Panc1 (cell line): ENCODE measurements around the gene GNG7. TPM values are rescaled to one million over a fixed set of nuclear protein-coding genes. Genes with fewer than 3 reads are reported as not detected.
"Not testable (repeated sequence)": the region's sequence is repeated elsewhere in the genome, so short reads cannot be mapped to it uniquely, and the experiment has no call there.

Experiments used
- ATAC-seq: fragments of 200-7000 bp; cut with Tn5 transposase; 2 replicates; pipeline ENCODE4 v1.9.1; 2020; ENCODE audit warnings: mild to moderate bottlenecking, moderate library complexity
- BruUV-seq: library from RNA; stranded (reverse); fragments of 400-500 nt; replicated peaks from 2 replicates; lab custom pipeline; 2021; lab: Mats Ljungman, UMichigan
- CTCF ChIA-PET: fragments of 300-600 bp; sonication (Branson Sonifier 250); formaldehyde crosslinking; loops from one replicate; lab custom pipeline; 2022; ENCODE audit warnings: antibody characterized with exemption; lab: Charles Lee
- POLR2A ChIA-PET: fragments of 300-600 bp; sonication (Branson Sonifier 250); formaldehyde crosslinking; loops from one replicate; lab custom pipeline; 2022; ENCODE audit warnings: antibody characterized with exemption; lab: Charles Lee
- DNase-seq: peaks from one replicate; pipeline ENCODE4 v3.0.0-alpha.2; 2010; ENCODE audit warnings: low read depth, low spot score
- H3K27ac ChIP-seq: 2 replicates; pipeline ENCODE4 v1.5.1; 2011; ENCODE audit warnings: mild to moderate bottlenecking, low read length, inconsistent platforms
- H3K27me3 ChIP-seq: fragments of 200-500 bp; sonication (Bioruptor generic); 2 replicates; pipeline ENCODE4 v1.6.0; 2014; ENCODE audit warnings: low read length, inconsistent platforms; ENCODE audit not compliant: control insufficient read depth, insufficient read depth
- H3K36me3 ChIP-seq: fragments of 200-500 bp; sonication (Bioruptor generic); 2 replicates; pipeline ENCODE4 v1.5.1; 2014; ENCODE audit warnings: inconsistent platforms, mild to moderate bottlenecking, low read length, moderate library complexity; ENCODE audit not compliant: control insufficient read depth, insufficient read depth
- H3K4me1 ChIP-seq: 2 replicates; pipeline ENCODE4 v1.5.1; 2011; ENCODE audit warnings: inconsistent platforms, mild to moderate bottlenecking, low read length, moderate library complexity; ENCODE audit not compliant: control insufficient read depth, insufficient read depth
- H3K4me3 ChIP-seq, 2 experiments: 2 replicates each; pipeline ENCODE4 v1.5.1; 2011 to 2012; ENCODE audit warnings: low read depth in 2 of 2, low read length in 2 of 2, mild to moderate bottlenecking in 2 of 2, inconsistent platforms in 1 of 2, moderate library complexity in 1 of 2
- H3K9me3 ChIP-seq: fragments of 200-500 bp; sonication (Bioruptor generic); 2 replicates; pipeline ENCODE4 v1.5.1; 2014; ENCODE audit warnings: low read depth, mild to moderate bottlenecking, inconsistent platforms, low read length, moderate library complexity; ENCODE audit not compliant: control insufficient read depth, insufficient read depth
- CTCF ChIP-seq: fragments of 450-650 bp; IDR thresholded peaks from 2 replicates; pipeline ENCODE4 v1.5.1; 2017; ENCODE audit warnings: mild to moderate bottlenecking
- POLR2AphosphoS5 ChIP-seq: IDR thresholded peaks from 2 replicates; pipeline ENCODE4 v1.6.1; 2012; ENCODE audit warnings: mild to moderate bottlenecking, low read depth, low read length, moderate library complexity
- REST ChIP-seq, 2 experiments: IDR thresholded peaks; 2 replicates each; pipeline ENCODE4 v1.6.1; 2011 to 2012; ENCODE audit warnings: low read depth in 2 of 2, control low read depth in 1 of 2, low read length in 1 of 2, mild to moderate bottlenecking in 1 of 2, moderate library complexity in 1 of 2; ENCODE audit not compliant: insufficient read depth in 1 of 2
- SIN3A ChIP-seq: IDR thresholded peaks from 2 replicates; pipeline ENCODE4 v1.6.1; 2012; ENCODE audit warnings: low read depth, mild to moderate bottlenecking, low read length, moderate library complexity, borderline replicate concordance; ENCODE audit not compliant: insufficient read depth
- TCF7L2 ChIP-seq: IDR thresholded peaks from 2 replicates; pipeline ENCODE4 v1.6.1; 2011; ENCODE audit warnings: mild to moderate bottlenecking, low read depth, low read length, inconsistent platforms
- in situ Hi-C: cut with HindIII; loops from 2 replicates; pipeline ENCODE4 v1.10.0; 2016; ENCODE audit warnings: low sequenced_read_pairs, low pct_unique_long_range_greater_than_20kb
- intact Hi-C: fragments of 100-400 bp; cut with micrococcal nuclease; formaldehyde crosslinking; loops from one replicate; pipeline ENCODE4 v1.10.0; 2022; ENCODE audit not compliant: unreplicated experiment
- total RNA-seq: library from RNA; stranded (reverse); gene quantifications from one replicate; pipeline ENCODE4 v1.2.1, GENCODE V29; 2021; ENCODE audit not compliant: unreplicated experiment

The GNG7 gene
- total RNA-seq, 1 experiment from 2014 or later: 0.74 TPM

GRCh38 chr19:2713170-2713569 lies 10.7 kb upstream of the GNG7 start:
- in situ Hi-C loops: not testable (repeated sequence)

GRCh38 chr19:2711875-2712205 lies 9.3 kb upstream of the GNG7 start:
- CTCF ChIA-PET: no interaction called here
- Histone ChIP-seq H3K27ac (no peak overlapping the region), H3K27me3 (no peaks in the 10 kb centered on the region), H3K9me3 (no peaks in the 10 kb centered on the region), H3K4me1 (no peaks in the 10 kb centered on the region), H3K36me3 (no peaks in the 10 kb centered on the region), H3K4me3 (no peak overlapping the region)
- BruUV-seq: no TSS peak
- in situ Hi-C loops (no loop called here), intact Hi-C loops (no loop called here)
- TF ChIP-seq CTCF (no peak), SIN3A (no peak), REST (IDR thresholded peaks at IDR 0.05; ENCODE audit: insufficient read depth in 1 of 2, low read depth in 2 of 2, low read length in 1 of 2) (no peak), TCF7L2 (no peak), POLR2AphosphoS5 (no peak)
- POLR2A ChIA-PET: no interaction called here
- ATAC-seq (no peak), DNase-seq (no peak)

More at GRCh38 chr19:2713170-2713569, 10.7 kb upstream of the GNG7 start:
- H3K4me1 ChIP-seq, DNase-seq, ATAC-seq, intact Hi-C loops, H3K9me3 ChIP-seq, CTCF ChIA-PET, H3K4me3 ChIP-seq, POLR2A ChIA-PET, H3K27me3 ChIP-seq, BruUV-seq, H3K36me3 ChIP-seq, H3K27ac ChIP-seq: not testable (repeated sequence)

GRCh38 chr19:2711172-2711874 lies 8.8 kb upstream of the GNG7 start:
- TF ChIP-seq SIN3A: no peak
- no peak for TF ChIP-seq TCF7L2
- TF ChIP-seq REST (IDR thresholded peaks at IDR 0.05; ENCODE audit: insufficient read depth in 1 of 2, low read depth in 2 of 2, low read length in 1 of 2): no peak
- TF ChIP-seq CTCF: no peak
- no peak for TF ChIP-seq POLR2AphosphoS5
- in situ Hi-C loops (no loop called here), intact Hi-C loops (no loop called here)
- no peak; the same call in 1 of the 2 replicates for ATAC-seq
- no peaks in the 10 kb centered on the region for H3K36me3 ChIP-seq
- no peaks in the 10 kb centered on the region for H3K4me1 ChIP-seq
- ChIA-PET CTCF (interaction anchor here (0.7 kb wide), 1 partner anchor 12 kb away, joined by 5 read pairs; no protein-coding TSS in a partner anchor), POLR2A (interaction anchor here (0.5 kb wide), 1 partner anchor 153 kb away, joined by 5 read pairs; no protein-coding TSS in a partner anchor)
- BruUV-seq: no TSS peak
- H3K27me3 ChIP-seq: no peaks in the 10 kb centered on the region
- no peaks in the 10 kb centered on the region for H3K9me3 ChIP-seq
- no peak overlapping the region for H3K4me3 ChIP-seq
- DNase-seq: no peak
- no peak overlapping the region for H3K27ac ChIP-seq
